GM23338 (cell line): ENCODE data around the gene TMEM185B. TPM values are rescaled to one million over a fixed set of nuclear protein-coding genes. Genes with fewer than 3 reads are reported as not detected.

ENCODE experiments used
- ATAC-seq: fragments of 200-7000 bp; cut with Tn5 transposase; 3 replicates; pipeline ENCODE4 v1.9.1; 2020
- DNase-seq: peaks from one replicate; pipeline ENCODE4 v3.0.0-alpha.2; 2015; ENCODE audit warnings: low spot score
- H2AFZ ChIP-seq: fragments of 200-600 bp; sonication (generic); 2 replicates; pipeline ENCODE4 v1.8.0; 2016; ENCODE audit warnings: antibody characterized with exemption, mild to moderate bottlenecking, moderate library complexity
- H3F3A ChIP-seq: fragments of 200-600 bp; sonication (generic); replicated peaks from 2 replicates; pipeline ENCODE4 v1.8.0; 2017; ENCODE audit warnings: antibody characterized with exemption, mixed run types, low read depth
- H3K27ac ChIP-seq: fragments of 200-600 bp; sonication (generic); 2 replicates; pipeline ENCODE4 v1.6.1; 2016; ENCODE audit warnings: low read depth
- H3K27me3 ChIP-seq: fragments of 200-600 bp; sonication (generic); 2 replicates; pipeline ENCODE4 v1.8.0; 2016; ENCODE audit warnings: mild to moderate bottlenecking, mixed run types, moderate library complexity; ENCODE audit not compliant: insufficient read depth
- H3K36me3 ChIP-seq: fragments of 200-600 bp; sonication (generic); 2 replicates; pipeline ENCODE4 v1.8.0; 2016; ENCODE audit warnings: mild to moderate bottlenecking; ENCODE audit not compliant: insufficient read depth
- H3K4me1 ChIP-seq: fragments of 200-600 bp; sonication (generic); 2 replicates; pipeline ENCODE4 v1.8.0; 2016; ENCODE audit warnings: mild to moderate bottlenecking, moderate library complexity; ENCODE audit not compliant: insufficient read depth
- H3K4me2 ChIP-seq: fragments of 200-600 bp; sonication (generic); 2 replicates; pipeline ENCODE4 v1.7.1; 2017; ENCODE audit warnings: mixed run types
- H3K4me3 ChIP-seq: fragments of 200-600 bp; sonication (generic); 2 replicates; pipeline ENCODE4 v1.6.1; 2016; ENCODE audit warnings: mixed run types
- H3K79me2 ChIP-seq: fragments of 200-600 bp; sonication (generic); replicated peaks from 2 replicates; pipeline ENCODE4 v1.8.0; 2017; ENCODE audit warnings: mild to moderate bottlenecking; ENCODE audit not compliant: insufficient read depth
- H3K9me2 ChIP-seq: fragments of 200-600 bp; sonication (generic); 2 replicates; pipeline ENCODE4 v1.8.0; 2017; ENCODE audit not compliant: insufficient read depth
- H4K20me1 ChIP-seq: fragments of 200-600 bp; sonication (generic); replicated peaks from 2 replicates; pipeline ENCODE4 v1.8.0; 2017; ENCODE audit warnings: mild to moderate bottlenecking; ENCODE audit not compliant: insufficient read depth
- H3K27ac Mint-ChIP-seq: 2 replicates; pipeline ENCODE4 v1.8.0; 2020; ENCODE audit warnings: inconsistent platforms, mild to moderate bottlenecking, moderate library complexity, mixed read lengths
- H3K27me3 Mint-ChIP-seq: 3 replicates; pipeline ENCODE4 v1.8.0; 2022; ENCODE audit warnings: low read depth, mild to moderate bottlenecking, moderate library complexity, mixed read lengths, inconsistent platforms; ENCODE audit not compliant: insufficient read depth, poor library complexity
- H3K36me3 Mint-ChIP-seq: 3 replicates; pipeline ENCODE4 v1.8.0; 2021; ENCODE audit warnings: low read depth, mild to moderate bottlenecking, inconsistent platforms, moderate library complexity, mixed read lengths
- H3K4me1 Mint-ChIP-seq: 3 replicates; pipeline ENCODE4 v1.8.0; 2020; ENCODE audit warnings: mild to moderate bottlenecking, inconsistent platforms, mixed read lengths
- H3K4me3 Mint-ChIP-seq: 3 replicates; pipeline ENCODE4 v1.8.0; 2021; ENCODE audit warnings: moderate library complexity, mild to moderate bottlenecking, inconsistent platforms, mixed read lengths
- H3K9me3 Mint-ChIP-seq: 3 replicates; pipeline ENCODE4 v1.8.0; 2020; ENCODE audit warnings: moderate library complexity, mild to moderate bottlenecking, inconsistent platforms, mixed read lengths
- CREB1 ChIP-seq: fragments of 250-450 bp; sonication (Bioruptor Pico); IDR thresholded peaks from 2 replicates; pipeline ENCODE4 v1.5.0; 2020; ENCODE audit warnings: low read depth, mild to moderate bottlenecking, moderate library complexity
- EZH2 ChIP-seq: fragments of 200-600 bp; sonication (generic); IDR thresholded peaks from one replicate; pipeline ENCODE4 v1.8.0; 2017; ENCODE audit warnings: antibody characterized with exemption, mild to moderate bottlenecking, low read depth; ENCODE audit not compliant: unreplicated experiment
- EZH2phosphoT487 ChIP-seq: fragments of 200-600 bp; sonication (generic); IDR thresholded peaks from one replicate; pipeline ENCODE4 v1.8.1; 2018; ENCODE audit warnings: antibody characterized with exemption; ENCODE audit not compliant: unreplicated experiment
- JUNB ChIP-seq: IDR thresholded peaks from one replicate; pipeline ENCODE4 v1.6.1; 2016; ENCODE audit warnings: antibody characterized with exemption; ENCODE audit not compliant: unreplicated experiment
- NANOG ChIP-seq: IDR thresholded peaks from 2 replicates; pipeline ENCODE4 v1.6.1; 2016; ENCODE audit warnings: antibody characterized with exemption, borderline replicate concordance
- POLR2AphosphoS5 ChIP-seq: IDR thresholded peaks from 2 replicates; pipeline ENCODE4 v1.6.1; 2016; ENCODE audit warnings: antibody characterized with exemption, low read depth
- STAT1 ChIP-seq: IDR thresholded peaks from one replicate; pipeline ENCODE4 v1.6.1; 2016; ENCODE audit warnings: antibody characterized with exemption; ENCODE audit not compliant: unreplicated experiment
- ZNF114 ChIP-seq: fragments of 250-450 bp; sonication (Bioruptor Pico); IDR thresholded peaks from 2 replicates; pipeline ENCODE4 v1.5.0; 2020; ENCODE audit warnings: mild to moderate bottlenecking, moderate library complexity
- ZNF331 ChIP-seq: fragments of 250-450 bp; sonication (Bioruptor Pico); IDR thresholded peaks from 2 replicates; pipeline ENCODE4 v1.5.0; 2020; ENCODE audit warnings: low read depth, mild to moderate bottlenecking, moderate library complexity
- polyA plus RNA-seq: library from polyadenylated mRNA; unstranded; fragments of >200 nt; fragmentation: Nextera tagmentation; extraction: Ambion mirVana; gene quantifications from 2 replicates; pipeline ENCODE4 v1.2.1, GENCODE V29; 2016
- total RNA-seq: library from RNA; depleted of rRNA; stranded (reverse); fragments of >200 nt; shearing (Covaris generic); gene quantifications from 2 replicates; pipeline ENCODE4 v1.2.3, GENCODE V29; 2014
- TF ChIP-seq, protein P1 (sequence below): IDR thresholded peaks from 2 replicates; pipeline ENCODE4 v1.6.1; 2016; ENCODE audit warnings: antibody characterized with exemption
- TF ChIP-seq, protein P2 (sequence below), 2 experiments: fragments of 200-600 bp in 1 of 2; sonication (generic) in 1 of 2; conservative IDR thresholded peaks; 2 replicates each; pipeline versions ENCODE4 v1.5.1 to v1.6.1; 2016 to 2017; ENCODE audit warnings: antibody characterized with exemption in 2 of 2, low read depth in 2 of 2, mild to moderate bottlenecking in 2 of 2, moderate library complexity in 1 of 2
- TF ChIP-seq, protein P3 (sequence below): IDR thresholded peaks from one replicate; pipeline ENCODE4 v1.6.1; 2018; ENCODE audit warnings: antibody characterized with exemption; ENCODE audit not compliant: unreplicated experiment
- TF ChIP-seq, protein P4 (sequence below): fragments of 250-450 bp; sonication (Bioruptor Pico); IDR thresholded peaks from 2 replicates; pipeline ENCODE4 v1.5.0; 2020; ENCODE audit warnings: mild to moderate bottlenecking, moderate library complexity

TMEM185B gene
- total and polyA plus RNA-seq, 2 experiments from 2014 or later: 3.9 to 24.4 TPM

DNA sequence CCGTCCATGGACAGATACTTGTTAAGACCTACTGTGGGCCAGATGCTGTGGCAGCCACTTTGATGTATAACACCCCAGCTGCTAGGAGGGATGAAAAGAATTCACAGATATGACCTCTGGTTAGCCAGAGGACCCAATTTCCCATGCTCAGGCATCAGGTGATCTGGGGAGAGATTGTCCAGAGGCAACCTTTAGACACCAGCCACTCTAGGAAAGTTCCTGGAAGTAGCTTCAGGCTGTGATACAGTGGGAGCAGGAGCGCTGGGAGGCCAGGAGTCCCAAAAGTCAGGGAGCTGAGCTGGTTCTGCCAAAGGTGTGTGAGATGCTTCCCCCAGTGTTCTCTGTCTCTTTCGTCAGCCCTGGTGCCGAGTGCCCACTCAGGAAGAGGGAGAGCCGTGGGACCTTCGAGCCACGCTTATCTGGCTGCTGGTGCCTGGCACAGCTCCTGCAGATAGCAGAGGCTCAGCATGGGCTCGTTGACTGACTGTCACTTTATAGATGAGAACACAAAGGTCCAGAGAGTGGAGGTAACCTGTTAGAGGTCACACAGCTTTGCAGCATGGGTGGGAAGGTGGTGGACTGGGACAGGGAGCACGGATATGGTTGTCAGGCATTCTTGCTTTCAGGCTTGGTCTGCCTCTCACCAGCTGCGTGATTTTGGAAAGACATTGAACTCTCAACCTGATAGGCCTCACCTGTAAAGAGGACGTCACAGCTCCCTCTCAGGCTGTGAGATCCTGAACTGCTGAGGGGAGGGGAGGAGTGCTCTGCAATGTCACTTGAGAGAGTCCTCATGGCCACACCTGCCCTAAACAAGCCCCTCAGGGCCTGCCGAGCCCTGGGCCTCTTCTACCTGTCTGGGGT is 21.7 kb upstream of the TMEM185B start:
- H3F3A ChIP-seq: no peaks in the 10 kb centered on the region
- Mint-ChIP-seq H3K36me3 (0 out of 3 replicates have a peak, but pooled peaks cover 3% of the 10 kb centered on the region), H3K27ac (no peak overlapping the region), H3K9me3 (no peaks in the 10 kb centered on the region; the same call in 2 of the 3 replicates), H3K4me1 (peaks cover 37% of the 10 kb centered on the region), H3K27me3 (peaks cover 16% of the 10 kb centered on the region), H3K4me3 (no peak overlapping the region)
- peak overlapping the region; percentile 52; the same call in 1 of the 2 replicates for H2AFZ ChIP-seq
- peaks cover 9% of the 10 kb centered on the region for H3K27me3 ChIP-seq
- no peaks in the 10 kb centered on the region for H3K79me2 ChIP-seq
- H3K9me2 ChIP-seq: no peaks in the 10 kb centered on the region
- no peak overlapping the region for H3K4me3 ChIP-seq
- peak; percentile 49 for ATAC-seq
- no peaks in the 10 kb centered on the region for H4K20me1 ChIP-seq
- DNase-seq: no peak
- no peaks in the 10 kb centered on the region for H3K36me3 ChIP-seq
- H3K4me1 ChIP-seq: peaks cover 19% of the 10 kb centered on the region
- no peak for TF ChIP-seq ZNF114 (CRISPR knock-in tag)
- TF ChIP-seq JUNB: no peak
- TF ChIP-seq NANOG: no peak
- TF ChIP-seq EZH2: no peak
- TF ChIP-seq POLR2AphosphoS5: no peak
- no peak for TF ChIP-seq EZH2phosphoT487
- TF ChIP-seq ZNF331: no peak
- TF ChIP-seq, protein P1, sequence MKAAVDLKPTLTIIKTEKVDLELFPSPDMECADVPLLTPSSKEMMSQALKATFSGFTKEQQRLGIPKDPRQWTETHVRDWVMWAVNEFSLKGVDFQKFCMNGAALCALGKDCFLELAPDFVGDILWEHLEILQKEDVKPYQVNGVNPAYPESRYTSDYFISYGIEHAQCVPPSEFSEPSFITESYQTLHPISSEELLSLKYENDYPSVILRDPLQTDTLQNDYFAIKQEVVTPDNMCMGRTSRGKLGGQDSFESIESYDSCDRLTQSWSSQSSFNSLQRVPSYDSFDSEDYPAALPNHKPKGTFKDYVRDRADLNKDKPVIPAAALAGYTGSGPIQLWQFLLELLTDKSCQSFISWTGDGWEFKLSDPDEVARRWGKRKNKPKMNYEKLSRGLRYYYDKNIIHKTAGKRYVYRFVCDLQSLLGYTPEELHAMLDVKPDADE: no peak
- TF ChIP-seq STAT1: no peak
- TF ChIP-seq, protein P2, sequence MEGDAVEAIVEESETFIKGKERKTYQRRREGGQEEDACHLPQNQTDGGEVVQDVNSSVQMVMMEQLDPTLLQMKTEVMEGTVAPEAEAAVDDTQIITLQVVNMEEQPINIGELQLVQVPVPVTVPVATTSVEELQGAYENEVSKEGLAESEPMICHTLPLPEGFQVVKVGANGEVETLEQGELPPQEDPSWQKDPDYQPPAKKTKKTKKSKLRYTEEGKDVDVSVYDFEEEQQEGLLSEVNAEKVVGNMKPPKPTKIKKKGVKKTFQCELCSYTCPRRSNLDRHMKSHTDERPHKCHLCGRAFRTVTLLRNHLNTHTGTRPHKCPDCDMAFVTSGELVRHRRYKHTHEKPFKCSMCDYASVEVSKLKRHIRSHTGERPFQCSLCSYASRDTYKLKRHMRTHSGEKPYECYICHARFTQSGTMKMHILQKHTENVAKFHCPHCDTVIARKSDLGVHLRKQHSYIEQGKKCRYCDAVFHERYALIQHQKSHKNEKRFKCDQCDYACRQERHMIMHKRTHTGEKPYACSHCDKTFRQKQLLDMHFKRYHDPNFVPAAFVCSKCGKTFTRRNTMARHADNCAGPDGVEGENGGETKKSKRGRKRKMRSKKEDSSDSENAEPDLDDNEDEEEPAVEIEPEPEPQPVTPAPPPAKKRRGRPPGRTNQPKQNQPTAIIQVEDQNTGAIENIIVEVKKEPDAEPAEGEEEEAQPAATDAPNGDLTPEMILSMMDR (conservative IDR thresholded peaks at IDR 0.05; ENCODE audit: low read depth in 2 of 2): no peak
- TF ChIP-seq, protein P3, sequence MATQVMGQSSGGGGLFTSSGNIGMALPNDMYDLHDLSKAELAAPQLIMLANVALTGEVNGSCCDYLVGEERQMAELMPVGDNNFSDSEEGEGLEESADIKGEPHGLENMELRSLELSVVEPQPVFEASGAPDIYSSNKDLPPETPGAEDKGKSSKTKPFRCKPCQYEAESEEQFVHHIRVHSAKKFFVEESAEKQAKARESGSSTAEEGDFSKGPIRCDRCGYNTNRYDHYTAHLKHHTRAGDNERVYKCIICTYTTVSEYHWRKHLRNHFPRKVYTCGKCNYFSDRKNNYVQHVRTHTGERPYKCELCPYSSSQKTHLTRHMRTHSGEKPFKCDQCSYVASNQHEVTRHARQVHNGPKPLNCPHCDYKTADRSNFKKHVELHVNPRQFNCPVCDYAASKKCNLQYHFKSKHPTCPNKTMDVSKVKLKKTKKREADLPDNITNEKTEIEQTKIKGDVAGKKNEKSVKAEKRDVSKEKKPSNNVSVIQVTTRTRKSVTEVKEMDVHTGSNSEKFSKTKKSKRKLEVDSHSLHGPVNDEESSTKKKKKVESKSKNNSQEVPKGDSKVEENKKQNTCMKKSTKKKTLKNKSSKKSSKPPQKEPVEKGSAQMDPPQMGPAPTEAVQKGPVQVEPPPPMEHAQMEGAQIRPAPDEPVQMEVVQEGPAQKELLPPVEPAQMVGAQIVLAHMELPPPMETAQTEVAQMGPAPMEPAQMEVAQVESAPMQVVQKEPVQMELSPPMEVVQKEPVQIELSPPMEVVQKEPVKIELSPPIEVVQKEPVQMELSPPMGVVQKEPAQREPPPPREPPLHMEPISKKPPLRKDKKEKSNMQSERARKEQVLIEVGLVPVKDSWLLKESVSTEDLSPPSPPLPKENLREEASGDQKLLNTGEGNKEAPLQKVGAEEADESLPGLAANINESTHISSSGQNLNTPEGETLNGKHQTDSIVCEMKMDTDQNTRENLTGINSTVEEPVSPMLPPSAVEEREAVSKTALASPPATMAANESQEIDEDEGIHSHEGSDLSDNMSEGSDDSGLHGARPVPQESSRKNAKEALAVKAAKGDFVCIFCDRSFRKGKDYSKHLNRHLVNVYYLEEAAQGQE: no peak
- no peak for TF ChIP-seq CREB1 (CRISPR knock-in tag)
- TF ChIP-seq, protein P4, sequence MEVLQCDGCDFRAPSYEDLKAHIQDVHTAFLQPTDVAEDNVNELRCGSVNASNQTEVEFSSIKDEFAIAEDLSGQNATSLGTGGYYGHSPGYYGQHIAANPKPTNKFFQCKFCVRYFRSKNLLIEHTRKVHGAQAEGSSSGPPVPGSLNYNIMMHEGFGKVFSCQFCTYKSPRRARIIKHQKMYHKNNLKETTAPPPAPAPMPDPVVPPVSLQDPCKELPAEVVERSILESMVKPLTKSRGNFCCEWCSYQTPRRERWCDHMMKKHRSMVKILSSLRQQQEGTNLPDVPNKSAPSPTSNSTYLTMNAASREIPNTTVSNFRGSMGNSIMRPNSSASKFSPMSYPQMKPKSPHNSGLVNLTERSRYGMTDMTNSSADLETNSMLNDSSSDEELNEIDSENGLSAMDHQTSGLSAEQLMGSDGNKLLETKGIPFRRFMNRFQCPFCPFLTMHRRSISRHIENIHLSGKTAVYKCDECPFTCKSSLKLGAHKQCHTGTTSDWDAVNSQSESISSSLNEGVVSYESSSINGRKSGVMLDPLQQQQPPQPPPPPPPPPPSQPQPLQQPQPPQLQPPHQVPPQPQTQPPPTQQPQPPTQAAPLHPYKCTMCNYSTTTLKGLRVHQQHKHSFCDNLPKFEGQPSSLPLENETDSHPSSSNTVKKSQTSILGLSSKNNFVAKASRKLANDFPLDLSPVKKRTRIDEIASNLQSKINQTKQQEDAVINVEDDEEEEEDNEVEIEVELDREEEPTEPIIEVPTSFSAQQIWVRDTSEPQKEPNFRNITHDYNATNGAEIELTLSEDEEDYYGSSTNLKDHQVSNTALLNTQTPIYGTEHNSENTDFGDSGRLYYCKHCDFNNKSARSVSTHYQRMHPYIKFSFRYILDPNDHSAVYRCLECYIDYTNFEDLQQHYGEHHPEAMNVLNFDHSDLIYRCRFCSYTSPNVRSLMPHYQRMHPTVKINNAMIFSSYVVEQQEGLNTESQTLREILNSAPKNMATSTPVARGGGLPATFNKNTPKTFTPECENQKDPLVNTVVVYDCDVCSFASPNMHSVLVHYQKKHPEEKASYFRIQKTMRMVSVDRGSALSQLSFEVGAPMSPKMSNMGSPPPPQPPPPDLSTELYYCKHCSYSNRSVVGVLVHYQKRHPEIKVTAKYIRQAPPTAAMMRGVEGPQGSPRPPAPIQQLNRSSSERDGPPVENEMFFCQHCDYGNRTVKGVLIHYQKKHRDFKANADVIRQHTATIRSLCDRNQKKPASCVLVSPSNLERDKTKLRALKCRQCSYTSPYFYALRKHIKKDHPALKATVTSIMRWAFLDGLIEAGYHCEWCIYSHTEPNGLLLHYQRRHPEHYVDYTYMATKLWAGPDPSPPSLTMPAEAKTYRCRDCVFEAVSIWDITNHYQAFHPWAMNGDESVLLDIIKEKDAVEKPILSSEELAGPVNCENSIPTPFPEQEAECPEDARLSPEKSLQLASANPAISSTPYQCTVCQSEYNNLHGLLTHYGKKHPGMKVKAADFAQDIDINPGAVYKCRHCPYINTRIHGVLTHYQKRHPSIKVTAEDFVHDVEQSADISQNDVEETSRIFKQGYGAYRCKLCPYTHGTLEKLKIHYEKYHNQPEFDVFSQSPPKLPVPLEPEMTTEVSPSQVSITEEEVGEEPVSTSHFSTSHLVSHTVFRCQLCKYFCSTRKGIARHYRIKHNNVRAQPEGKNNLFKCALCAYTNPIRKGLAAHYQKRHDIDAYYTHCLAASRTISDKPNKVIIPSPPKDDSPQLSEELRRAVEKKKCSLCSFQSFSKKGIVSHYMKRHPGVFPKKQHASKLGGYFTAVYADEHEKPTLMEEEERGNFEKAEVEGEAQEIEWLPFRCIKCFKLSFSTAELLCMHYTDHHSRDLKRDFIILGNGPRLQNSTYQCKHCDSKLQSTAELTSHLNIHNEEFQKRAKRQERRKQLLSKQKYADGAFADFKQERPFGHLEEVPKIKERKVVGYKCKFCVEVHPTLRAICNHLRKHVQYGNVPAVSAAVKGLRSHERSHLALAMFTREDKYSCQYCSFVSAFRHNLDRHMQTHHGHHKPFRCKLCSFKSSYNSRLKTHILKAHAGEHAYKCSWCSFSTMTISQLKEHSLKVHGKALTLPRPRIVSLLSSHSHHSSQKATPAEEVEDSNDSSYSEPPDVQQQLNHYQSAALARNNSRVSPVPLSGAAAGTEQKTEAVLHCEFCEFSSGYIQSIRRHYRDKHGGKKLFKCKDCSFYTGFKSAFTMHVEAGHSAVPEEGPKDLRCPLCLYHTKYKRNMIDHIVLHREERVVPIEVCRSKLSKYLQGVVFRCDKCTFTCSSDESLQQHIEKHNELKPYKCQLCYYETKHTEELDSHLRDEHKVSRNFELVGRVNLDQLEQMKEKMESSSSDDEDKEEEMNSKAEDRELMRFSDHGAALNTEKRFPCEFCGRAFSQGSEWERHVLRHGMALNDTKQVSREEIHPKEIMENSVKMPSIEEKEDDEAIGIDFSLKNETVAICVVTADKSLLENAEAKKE (CRISPR knock-in tag): no peak
- no peak overlapping the region for H3K27ac ChIP-seq
- peak overlapping the region; percentile 32; the same call in 1 of the 2 replicates for H3K4me2 ChIP-seq
